ENCODE data around the gene SF3B4.

- TF ChIP-seq SIN3A (IDR thresholded peaks at IDR 0.05; ENCODE audit: borderline replicate concordance, insufficient read depth, low read length), result no peak
- no peak for TF ChIP-seq POLR2AphosphoS5 (IDR thresholded peaks at IDR 0.05; ENCODE audit: low read depth, low read length)
These were observed 38.7 kb downstream of the SF3B4 start for GRCh38 chr1:149888999-149889289.
